Measurements from ENCODE around the gene SEMA7A.
"Not testable (repeated sequence)": the region's sequence is repeated elsewhere in the genome, so short reads cannot be mapped to it uniquely, and the experiment has no call there.

SEMA7A gene

GRCh38 chr15:74391582-74392450 is 41.9 kb downstream of the SEMA7A start:
- no peak overlapping the region for H3K4me3 ChIP-seq (ENCODE audit: low read length)
- H3K27me3 ChIP-seq (ENCODE audit: control insufficient read depth, insufficient read depth, low read length), result no peaks in the 10 kb centered on the region
- H3K36me3 ChIP-seq (ENCODE audit: control insufficient read depth, insufficient read depth, low read length), result no peaks in the 10 kb centered on the region
- no peaks in the 10 kb centered on the region for H3K4me1 ChIP-seq (ENCODE audit: control insufficient read depth, insufficient read depth, low read length)
- H3K27ac ChIP-seq (ENCODE audit: low read length), result no peak overlapping the region
- WGBS (ENCODE audit: insufficient coverage, insufficient read length), result no CpG with 5 or more reads among the region's 9 CpGs
- no peak for DNase-seq (ENCODE audit: low read depth, low spot score)
- H3K9me3 ChIP-seq (ENCODE audit: control insufficient read depth, insufficient read depth, low read length), result no peaks in the 10 kb centered on the region

GRCh38 chr15:74390647-74391288 is 43.0 kb downstream of the SEMA7A start:
- no peaks in the 10 kb centered on the region for H3K36me3 ChIP-seq (ENCODE audit: control insufficient read depth, insufficient read depth, low read length)
- no CpG with 5 or more reads among the region's 12 CpGs for WGBS (ENCODE audit: insufficient coverage, insufficient read length)
- H3K9me3 ChIP-seq (ENCODE audit: control insufficient read depth, insufficient read depth, low read length), result no peaks in the 10 kb centered on the region
- no peak for DNase-seq (ENCODE audit: low read depth, low spot score)
- no peak overlapping the region for H3K4me3 ChIP-seq (ENCODE audit: low read length)
- no peak overlapping the region for H3K27ac ChIP-seq (ENCODE audit: low read length)
- H3K4me1 ChIP-seq (ENCODE audit: control insufficient read depth, insufficient read depth, low read length), result no peaks in the 10 kb centered on the region
- no peaks in the 10 kb centered on the region for H3K27me3 ChIP-seq (ENCODE audit: control insufficient read depth, insufficient read depth, low read length)

GRCh38 chr15:74390049-74390646 is 43.6 kb downstream of the SEMA7A start:
- no CpG with 5 or more reads among the region's 11 CpGs for WGBS (ENCODE audit: insufficient coverage, insufficient read length)
- not testable (repeated sequence) for H3K4me3 ChIP-seq (ENCODE audit: low read length); DNase-seq (ENCODE audit: low read depth, low spot score); H3K27ac ChIP-seq (ENCODE audit: low read length); H3K9me3 ChIP-seq (ENCODE audit: control insufficient read depth, insufficient read depth, low read length); H3K36me3 ChIP-seq (ENCODE audit: control insufficient read depth, insufficient read depth, low read length); H3K4me1 ChIP-seq (ENCODE audit: control insufficient read depth, insufficient read depth, low read length); H3K27me3 ChIP-seq (ENCODE audit: control insufficient read depth, insufficient read depth, low read length)

DNA sequence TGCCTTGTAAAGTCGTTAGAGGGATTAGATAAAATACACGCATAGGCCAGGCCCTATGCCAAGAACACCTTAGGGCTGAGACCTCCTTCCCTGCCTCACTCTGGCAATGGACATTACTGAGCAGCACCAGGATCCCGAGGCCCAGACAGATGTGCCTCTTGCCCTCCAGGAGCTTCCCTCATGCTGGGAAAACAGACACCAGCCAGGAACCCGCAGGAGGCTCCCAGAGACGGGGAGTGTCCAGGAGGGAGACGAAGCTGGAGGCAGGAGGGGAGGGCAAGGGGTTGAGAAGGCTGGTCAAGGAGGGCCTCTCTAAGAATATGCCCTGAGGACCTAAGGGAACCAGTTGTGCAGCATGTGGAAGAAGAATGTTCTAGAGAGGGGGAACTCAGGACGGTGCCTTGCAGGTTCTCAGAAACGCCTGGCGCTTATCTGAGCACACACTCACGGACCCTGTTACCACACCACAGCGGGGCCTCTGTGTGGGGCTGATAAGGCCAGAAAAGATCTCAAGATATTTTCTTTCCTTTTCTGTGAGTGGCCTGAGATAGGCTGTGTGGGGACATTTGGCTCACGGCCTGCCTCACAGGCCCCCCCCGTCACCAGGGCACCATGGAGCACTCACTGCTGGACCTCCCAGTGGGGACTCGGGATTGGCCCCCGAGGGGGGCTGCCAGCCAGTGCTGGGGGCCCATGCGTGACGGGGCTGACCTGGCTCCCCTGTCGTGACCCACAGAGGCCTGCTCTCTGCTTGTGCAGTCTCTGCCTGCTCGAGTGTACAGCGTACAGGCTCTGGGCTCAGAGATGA is 44.3 kb downstream of the SEMA7A start:
- Histone ChIP-seq H3K4me1 (ENCODE audit: control insufficient read depth, insufficient read depth, low read length) (no peaks in the 10 kb centered on the region; the same call in 1 of the 2 replicates), H3K27me3 (ENCODE audit: control insufficient read depth, insufficient read depth, low read length) (no peaks in the 10 kb centered on the region), H3K27ac (ENCODE audit: low read length) (no peak overlapping the region), H3K36me3 (ENCODE audit: control insufficient read depth, insufficient read depth, low read length) (no peaks in the 10 kb centered on the region), H3K9me3 (ENCODE audit: control insufficient read depth, insufficient read depth, low read length) (no peaks in the 10 kb centered on the region), H3K4me3 (ENCODE audit: low read length) (no peak overlapping the region)
- WGBS (ENCODE audit: insufficient coverage, insufficient read length), result no CpG with 5 or more reads among the region's 20 CpGs
- no peak for DNase-seq (ENCODE audit: low read depth, low spot score)

- no CpG with 5 or more reads among the region's 10 CpGs for WGBS (ENCODE audit: insufficient coverage, insufficient read length)
- H3K4me3 ChIP-seq (ENCODE audit: low read length), result no peak overlapping the region
- no peak overlapping the region for H3K27ac ChIP-seq (ENCODE audit: low read length)
- H3K4me1 ChIP-seq (ENCODE audit: control insufficient read depth, insufficient read depth, low read length), result no peaks in the 10 kb centered on the region; the same call in 1 of the 2 replicates
- no peak for DNase-seq (ENCODE audit: low read depth, low spot score)
- no peaks in the 10 kb centered on the region for H3K36me3 ChIP-seq (ENCODE audit: control insufficient read depth, insufficient read depth, low read length)
- H3K9me3 ChIP-seq (ENCODE audit: control insufficient read depth, insufficient read depth, low read length), result no peaks in the 10 kb centered on the region
- no peaks in the 10 kb centered on the region for H3K27me3 ChIP-seq (ENCODE audit: control insufficient read depth, insufficient read depth, low read length)
Observed at GRCh38 chr15:74388363-74388951, 45.3 kb downstream of the SEMA7A start.

- WGBS (ENCODE audit: insufficient coverage, insufficient read length), result no CpG with 5 or more reads among the region's 10 CpGs
- no peaks in the 10 kb centered on the region for H3K27me3 ChIP-seq (ENCODE audit: control insufficient read depth, insufficient read depth, low read length)
- H3K4me3 ChIP-seq (ENCODE audit: low read length), result no peak overlapping the region
- no peak overlapping the region for H3K27ac ChIP-seq (ENCODE audit: low read length)
- no peaks in the 10 kb centered on the region; the same call in 1 of the 2 replicates for H3K4me1 ChIP-seq (ENCODE audit: control insufficient read depth, insufficient read depth, low read length)
- H3K36me3 ChIP-seq (ENCODE audit: control insufficient read depth, insufficient read depth, low read length), result no peaks in the 10 kb centered on the region
- no peak for DNase-seq (ENCODE audit: low read depth, low spot score)
- H3K9me3 ChIP-seq (ENCODE audit: control insufficient read depth, insufficient read depth, low read length), result no peaks in the 10 kb centered on the region
Observed at GRCh38 chr15:74387621-74388362, 46.0 kb downstream of the SEMA7A start.

DNA sequence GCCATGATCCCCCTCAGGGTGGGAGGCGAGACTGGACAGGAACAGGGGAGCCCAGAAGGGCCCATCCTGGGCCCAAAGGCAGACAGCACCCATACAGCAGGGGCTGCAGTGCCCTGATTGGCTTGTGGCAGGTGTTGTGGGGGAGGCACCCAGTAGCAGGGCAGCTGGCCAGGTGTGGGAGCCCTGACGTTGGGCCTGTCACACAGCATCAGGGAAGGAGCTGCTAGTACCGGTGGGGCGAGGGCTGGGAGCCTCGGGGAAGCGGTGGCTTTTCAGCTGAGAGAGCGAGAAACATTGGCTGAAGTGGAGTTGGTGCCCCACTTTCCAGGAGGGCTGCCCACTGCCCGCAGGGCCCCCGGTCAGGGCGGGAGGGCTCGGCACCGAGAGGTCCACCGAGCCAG is 46.6 kb downstream of the SEMA7A start:
- WGBS (ENCODE audit: insufficient coverage, insufficient read length), result no CpG with 5 or more reads among the region's 13 CpGs

DNA sequence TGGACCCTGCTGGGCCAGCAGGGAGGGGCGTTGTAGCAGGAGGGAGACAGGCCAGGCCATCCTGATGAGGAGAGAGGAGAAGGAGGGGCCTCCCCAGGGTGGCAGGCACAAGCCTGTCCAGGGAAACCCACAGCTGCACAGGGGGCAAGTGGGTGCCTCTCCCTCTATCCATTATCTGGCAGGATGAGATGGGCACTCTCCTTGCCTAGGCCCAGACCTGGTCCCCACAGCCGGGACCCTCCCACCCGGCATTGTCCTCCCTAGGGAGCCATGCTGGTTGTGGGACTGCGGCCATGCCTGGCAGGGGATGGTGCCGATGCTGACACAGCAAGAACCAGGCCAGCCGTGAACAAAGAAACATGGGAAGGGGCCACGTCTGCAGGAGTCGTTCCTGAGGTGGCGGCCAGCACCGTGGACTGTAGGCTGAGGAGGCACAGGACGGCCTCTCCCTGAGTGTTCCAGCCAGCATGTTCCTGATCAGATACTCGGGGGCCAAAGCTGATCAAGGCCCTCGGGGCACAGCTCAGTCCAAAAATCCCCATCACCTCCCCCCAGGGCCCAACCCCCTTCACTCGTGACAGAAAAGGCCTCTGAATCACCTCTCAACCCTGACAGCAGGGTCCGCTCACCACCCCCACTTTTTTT is 47.1 kb downstream of the SEMA7A start:
- H3K36me3 ChIP-seq (ENCODE audit: control insufficient read depth, insufficient read depth, low read length), result no peaks in the 10 kb centered on the region
- H3K4me1 ChIP-seq (ENCODE audit: control insufficient read depth, insufficient read depth, low read length), result no peaks in the 10 kb centered on the region; the same call in 1 of the 2 replicates
- no peaks in the 10 kb centered on the region for H3K27me3 ChIP-seq (ENCODE audit: control insufficient read depth, insufficient read depth, low read length)
- no peaks in the 10 kb centered on the region for H3K9me3 ChIP-seq (ENCODE audit: control insufficient read depth, insufficient read depth, low read length)
- H3K4me3 ChIP-seq (ENCODE audit: low read length), result no peak overlapping the region
- no CpG with 5 or more reads among the region's 15 CpGs for WGBS (ENCODE audit: insufficient coverage, insufficient read length)
- DNase-seq (ENCODE audit: low read depth, low spot score), result no peak
- H3K27ac ChIP-seq (ENCODE audit: low read length), result no peak overlapping the region

More for the DNA sequence above, 46.6 kb downstream of the SEMA7A start:
- DNase-seq (ENCODE audit: low read depth, low spot score), result no peak
- no peak overlapping the region for H3K4me3 ChIP-seq (ENCODE audit: low read length)
- no peaks in the 10 kb centered on the region; the same call in 1 of the 2 replicates for H3K4me1 ChIP-seq (ENCODE audit: control insufficient read depth, insufficient read depth, low read length)
- no peaks in the 10 kb centered on the region for H3K27me3 ChIP-seq (ENCODE audit: control insufficient read depth, insufficient read depth, low read length)
- no peaks in the 10 kb centered on the region for H3K9me3 ChIP-seq (ENCODE audit: control insufficient read depth, insufficient read depth, low read length)
- no peak overlapping the region for H3K27ac ChIP-seq (ENCODE audit: low read length)
- H3K36me3 ChIP-seq (ENCODE audit: control insufficient read depth, insufficient read depth, low read length), result no peaks in the 10 kb centered on the region

GRCh38 chr15:74385733-74386132 is 48.0 kb downstream of the SEMA7A start:
- Histone ChIP-seq H3K27ac (ENCODE audit: low read length) (no peak overlapping the region), H3K27me3 (ENCODE audit: control insufficient read depth, insufficient read depth, low read length) (no peaks in the 10 kb centered on the region), H3K4me3 (ENCODE audit: low read length) (no peak overlapping the region), H3K4me1 (ENCODE audit: control insufficient read depth, insufficient read depth, low read length) (no peaks in the 10 kb centered on the region; the same call in 1 of the 2 replicates), H3K36me3 (ENCODE audit: control insufficient read depth, insufficient read depth, low read length) (no peaks in the 10 kb centered on the region), H3K9me3 (ENCODE audit: control insufficient read depth, insufficient read depth, low read length) (no peaks in the 10 kb centered on the region)
- DNase-seq (ENCODE audit: low read depth, low spot score), result no peak
- WGBS (ENCODE audit: insufficient coverage, insufficient read length), result no CpG with 5 or more reads among the region's 6 CpGs
